Glutamatergic neuron (in vitro differentiated cells): Measurements from ENCODE around the gene CDK11A. TPM values are rescaled to one million over a fixed set of nuclear protein-coding genes. Genes with fewer than 3 reads are reported as not detected.
"Not testable (repeated sequence)": the region's sequence is repeated elsewhere in the genome, so short reads cannot be mapped to it uniquely, and the experiment has no call there.

Experiments
- DNase-seq: peaks from one replicate; pipeline ENCODE4 v3.0.0; 2022
- H3K27ac Mint-ChIP-seq: one replicate; pipeline ENCODE4 v1.8.0; 2020; ENCODE audit warnings: mild to moderate bottlenecking, mixed read lengths, inconsistent platforms; ENCODE audit not compliant: unreplicated experiment
- H3K27me3 Mint-ChIP-seq: one replicate; pipeline ENCODE4 v1.8.0; 2020; ENCODE audit warnings: mild to moderate bottlenecking, moderate library complexity, mixed read lengths, inconsistent platforms; ENCODE audit not compliant: unreplicated experiment
- H3K36me3 Mint-ChIP-seq: one replicate; pipeline ENCODE4 v1.8.0; 2020; ENCODE audit warnings: mild to moderate bottlenecking, mixed read lengths, inconsistent platforms; ENCODE audit not compliant: unreplicated experiment
- H3K4me1 Mint-ChIP-seq: one replicate; pipeline ENCODE4 v1.8.0; 2020; ENCODE audit warnings: mild to moderate bottlenecking, low read depth, mixed read lengths, inconsistent platforms; ENCODE audit not compliant: unreplicated experiment
- H3K4me3 Mint-ChIP-seq: one replicate; pipeline ENCODE4 v1.8.0; 2020; ENCODE audit warnings: mild to moderate bottlenecking, mixed read lengths, inconsistent platforms; ENCODE audit not compliant: unreplicated experiment
- H3K9me3 Mint-ChIP-seq: one replicate; pipeline ENCODE4 v1.8.0; 2020; ENCODE audit warnings: mild to moderate bottlenecking, moderate library complexity, mixed read lengths, inconsistent platforms; ENCODE audit not compliant: unreplicated experiment
- CTCF ChIP-seq: fragments of 200-600 bp; sonication (generic); IDR thresholded peaks from one replicate; pipeline ENCODE4 v1.5.0; 2021; ENCODE audit not compliant: partially characterized antibody, unreplicated experiment
- total RNA-seq: library from RNA; stranded (reverse); fragmentation: NEBNext Ultra II Directional; extraction: Animal tissue kit (Norgen Biotek cat#: 25700); gene quantifications from one replicate; pipeline ENCODE4 v1.2.1, GENCODE V29; 2021; ENCODE audit not compliant: unreplicated experiment

Gene CDK11A
- total RNA-seq, 1 donor from 2014 or later, result 62.8 TPM

- peaks cover 6% of the 10 kb centered on the region for H3K4me1 Mint-ChIP-seq
- H3K27ac Mint-ChIP-seq, result no peak overlapping the region
- no peaks in the 10 kb centered on the region for H3K36me3 Mint-ChIP-seq
Measured at GRCh38 chr1:1754051-1754815, 30.1 kb upstream of the CDK11A start.

GRCh38 chr1:1753607-1754005, 29.4 kb upstream of the CDK11A start:
- H3K9me3 Mint-ChIP-seq, result peaks cover 5% of the 10 kb centered on the region
- no peak overlapping the region for H3K27ac Mint-ChIP-seq
- H3K36me3 Mint-ChIP-seq, result no peaks in the 10 kb centered on the region
- no peak for TF ChIP-seq CTCF
- DNase-seq, result no peak
- no peak overlapping the region for H3K4me3 Mint-ChIP-seq
- H3K27me3 Mint-ChIP-seq, result peaks cover 8% of the 10 kb centered on the region
- H3K4me1 Mint-ChIP-seq, result peaks cover 8% of the 10 kb centered on the region

More at GRCh38 chr1:1754051-1754815, 30.1 kb upstream of the CDK11A start:
- DNase-seq, result no peak
- Mint-ChIP-seq H3K4me3 (no peak overlapping the region), H3K27me3 (peaks cover 8% of the 10 kb centered on the region), H3K9me3 (peaks cover 6% of the 10 kb centered on the region)
- TF ChIP-seq CTCF, result no peak

DNA sequence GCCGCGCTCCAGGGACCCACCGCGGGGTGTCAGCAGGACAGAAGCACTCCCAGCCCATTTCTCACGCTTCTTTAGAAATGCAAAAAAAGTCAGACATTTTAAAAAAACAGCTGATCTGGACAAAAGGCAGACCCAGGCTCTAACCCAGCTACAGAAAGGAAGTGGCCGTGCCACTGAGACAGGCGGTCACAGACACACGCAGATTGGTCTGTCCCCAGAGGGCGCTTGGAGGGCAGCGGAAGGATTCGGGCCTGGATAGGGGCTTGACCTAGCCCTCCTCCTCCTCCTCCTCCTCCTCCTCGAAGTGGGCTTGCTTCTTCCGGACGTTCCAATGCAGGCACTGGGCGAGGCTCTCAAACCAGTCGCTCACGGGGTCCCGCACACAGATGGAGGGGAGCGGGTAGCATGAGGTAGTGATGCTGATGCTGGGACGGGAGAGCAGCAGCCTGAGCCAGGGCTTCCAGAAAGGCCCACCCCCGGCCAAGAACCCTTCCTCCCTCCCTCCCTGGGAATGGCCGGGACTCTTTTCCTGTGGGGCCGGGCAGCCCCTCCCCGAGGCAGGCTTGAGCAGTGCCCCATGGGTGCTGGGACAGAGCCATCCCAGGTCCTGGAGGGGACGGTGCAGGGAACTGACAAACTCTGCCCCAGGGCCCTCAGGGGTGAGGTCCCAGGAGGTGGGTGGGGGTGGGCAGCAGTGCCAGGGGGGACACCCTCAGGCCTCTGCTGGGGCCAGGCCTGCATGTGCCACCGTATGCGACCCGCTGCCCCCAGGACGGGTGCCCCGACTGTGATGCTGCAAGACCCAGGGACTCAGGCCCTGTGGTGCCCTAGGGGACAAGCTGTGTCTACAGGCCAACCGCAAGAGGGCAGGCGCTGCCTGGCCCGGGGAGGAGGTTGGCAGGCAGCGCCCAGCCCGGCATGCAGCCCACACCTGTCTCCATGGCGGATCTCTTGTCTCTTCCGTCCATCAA, 28.8 kb upstream of the CDK11A start:
- Mint-ChIP-seq H3K27ac (peak overlapping the region; percentile 59), H3K9me3 (peaks cover 5% of the 10 kb centered on the region), H3K36me3 (no peaks in the 10 kb centered on the region), H3K4me1 (peaks cover 10% of the 10 kb centered on the region), H3K4me3 (no peak overlapping the region), H3K27me3 (peaks cover 7% of the 10 kb centered on the region)
- TF ChIP-seq CTCF, result no peak
- no peak for DNase-seq

- H3K36me3 Mint-ChIP-seq, result no peaks in the 10 kb centered on the region
- TF ChIP-seq CTCF, result no peak
- H3K27ac Mint-ChIP-seq, result peak overlapping the region; percentile 59
- no peak for DNase-seq
- peaks cover 5% of the 10 kb centered on the region for H3K9me3 Mint-ChIP-seq
- H3K4me3 Mint-ChIP-seq, result no peak overlapping the region
- H3K27me3 Mint-ChIP-seq, result peaks cover 5% of the 10 kb centered on the region
- peaks cover 10% of the 10 kb centered on the region for H3K4me1 Mint-ChIP-seq
Measured at GRCh38 chr1:1752190-1752589, 28.0 kb upstream of the CDK11A start.

DNA sequence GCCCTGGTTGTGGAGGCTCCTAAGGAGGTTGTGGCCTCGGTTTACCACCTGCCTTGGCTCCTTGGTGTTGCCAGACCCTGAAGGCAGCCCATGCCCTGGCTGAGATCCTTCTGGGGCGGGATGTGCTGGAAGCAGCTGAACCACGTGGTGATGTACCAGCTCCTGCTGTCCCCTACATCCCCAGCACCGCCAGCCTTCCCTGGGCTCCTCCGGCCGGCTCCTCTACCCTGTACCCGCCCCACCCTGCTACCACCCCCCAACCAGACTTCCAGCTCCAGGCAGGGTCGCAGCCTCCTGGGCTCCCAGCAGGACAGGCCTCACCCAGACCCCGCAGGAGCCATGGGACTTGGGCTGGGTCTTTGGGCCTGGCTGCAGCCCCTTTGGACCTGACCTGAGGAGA, 25.8 kb upstream of the CDK11A start:
- not testable (repeated sequence) for H3K36me3 Mint-ChIP-seq, DNase-seq, H3K4me3 Mint-ChIP-seq, H3K27me3 Mint-ChIP-seq, H3K27ac Mint-ChIP-seq, H3K9me3 Mint-ChIP-seq
- H3K4me1 Mint-ChIP-seq, result peaks cover 10% of the 10 kb centered on the region
